Measurements from ENCODE around the gene PAK4.

The PAK4 gene

DNA sequence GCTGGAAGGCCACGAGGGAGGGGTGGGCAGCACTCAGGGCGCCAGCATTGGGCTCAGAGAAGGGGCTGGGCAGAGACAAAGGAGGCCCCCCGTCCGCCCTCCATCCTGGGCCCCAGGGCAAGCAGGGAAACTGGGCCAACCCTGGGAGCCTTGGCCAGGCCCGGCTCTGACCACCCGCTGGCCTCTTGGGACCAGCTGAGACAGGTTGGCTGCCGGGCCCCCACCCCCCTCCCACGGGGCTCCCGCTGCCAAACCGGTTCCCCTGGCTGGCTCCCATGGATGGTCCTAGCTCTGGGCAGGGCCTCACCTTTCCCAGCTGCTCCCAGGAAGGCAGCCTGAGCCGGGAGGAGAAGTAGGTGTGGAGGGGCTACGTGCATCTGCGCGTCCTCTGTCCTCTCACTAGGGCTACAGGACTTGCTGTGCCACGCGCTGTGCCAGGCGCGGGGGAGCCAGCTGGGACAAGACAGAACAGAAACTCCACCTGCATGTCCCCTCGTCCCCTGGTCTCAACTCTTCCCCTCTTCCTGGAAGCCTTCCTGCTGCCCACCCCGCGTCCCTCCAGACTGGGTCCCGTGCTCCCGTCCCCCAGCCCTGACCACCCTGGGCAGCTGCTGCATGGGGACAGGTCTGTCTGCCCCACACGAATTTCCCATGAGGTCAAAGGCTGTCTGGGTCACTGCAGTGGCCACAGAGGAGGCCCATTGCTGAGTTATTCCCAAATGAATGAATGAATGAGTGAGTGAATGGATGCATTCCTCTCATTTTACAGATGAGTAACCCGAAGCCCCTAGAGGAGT lies 42.1 kb downstream of the PAK4 start:
- H3K27me3 ChIP-seq (ENCODE audit: control insufficient read depth, insufficient read depth, low read length) = no peaks in the 10 kb centered on the region
- H3K27ac ChIP-seq (ENCODE audit: low read length) = no peak overlapping the region
- peaks cover 12% of the 10 kb centered on the region for H3K4me1 ChIP-seq (ENCODE audit: control insufficient read depth, insufficient read depth, low read length)
- WGBS (ENCODE audit: insufficient coverage, insufficient read length) = no CpG with 5 or more reads among the region's 25 CpGs
- H3K36me3 ChIP-seq (ENCODE audit: control insufficient read depth, insufficient read depth, low read length) = peaks cover 7% of the 10 kb centered on the region; the same call in 1 of the 2 replicates
- H3K9me3 ChIP-seq (ENCODE audit: control insufficient read depth, insufficient read depth, low read length) = no peaks in the 10 kb centered on the region
- no peak for DNase-seq (ENCODE audit: low read depth, low spot score)
- H3K4me3 ChIP-seq (ENCODE audit: low read length) = no peak overlapping the region

DNA sequence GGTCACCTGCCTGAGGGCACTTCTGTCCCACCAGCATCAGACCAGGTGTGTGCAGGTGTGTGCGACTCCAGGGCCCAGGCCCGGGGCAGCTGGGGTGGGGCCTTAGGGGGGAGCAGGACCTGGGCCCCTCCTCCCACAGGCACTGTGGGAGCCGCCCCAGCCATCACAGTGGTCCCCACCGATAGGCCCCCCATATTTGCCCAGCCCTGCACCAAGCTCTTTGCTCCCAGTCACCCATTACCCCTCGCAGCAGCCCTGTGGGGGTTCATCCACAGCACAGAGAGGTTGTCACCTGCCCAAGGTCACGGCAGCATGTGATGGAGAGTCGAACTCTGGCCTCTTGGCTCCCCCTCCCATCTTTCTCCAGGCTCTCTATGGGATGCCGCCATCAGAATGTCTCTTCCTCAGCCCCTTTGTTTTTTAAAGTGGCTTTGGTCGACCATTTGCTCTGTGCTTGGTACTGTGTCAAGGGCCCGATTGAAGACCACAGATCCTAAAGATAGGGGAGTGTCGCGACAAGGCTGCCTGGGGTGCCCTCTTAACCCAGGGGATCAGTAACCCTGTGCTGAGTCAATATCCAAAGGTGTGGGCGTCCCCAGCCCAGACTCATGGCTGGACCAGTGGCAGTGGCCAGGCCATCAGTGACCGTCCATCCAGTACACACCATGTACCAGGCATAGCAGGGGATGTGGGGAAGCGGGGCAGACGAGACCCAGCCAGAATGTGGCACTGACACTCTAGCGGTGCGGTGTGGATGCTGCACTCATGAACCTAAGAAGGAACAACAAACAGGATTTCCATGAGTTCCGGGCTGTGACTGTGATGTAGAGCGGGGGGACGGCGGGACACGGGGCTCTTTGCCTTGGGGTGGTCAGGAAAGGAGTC lies 42.9 kb downstream of the PAK4 start:
- Histone ChIP-seq H3K27me3 (ENCODE audit: control insufficient read depth, insufficient read depth, low read length) (no peaks in the 10 kb centered on the region), H3K36me3 (ENCODE audit: control insufficient read depth, insufficient read depth, low read length) (peaks cover 7% of the 10 kb centered on the region; the same call in 1 of the 2 replicates), H3K4me1 (ENCODE audit: control insufficient read depth, insufficient read depth, low read length) (peaks cover 12% of the 10 kb centered on the region), H3K9me3 (ENCODE audit: control insufficient read depth, insufficient read depth, low read length) (no peaks in the 10 kb centered on the region), H3K4me3 (ENCODE audit: low read length) (no peak overlapping the region), H3K27ac (ENCODE audit: low read length) (no peak overlapping the region)
- no peak for DNase-seq (ENCODE audit: low read depth, low spot score)
- WGBS (ENCODE audit: insufficient coverage, insufficient read length) = no CpG with 5 or more reads among the region's 23 CpGs

DNA sequence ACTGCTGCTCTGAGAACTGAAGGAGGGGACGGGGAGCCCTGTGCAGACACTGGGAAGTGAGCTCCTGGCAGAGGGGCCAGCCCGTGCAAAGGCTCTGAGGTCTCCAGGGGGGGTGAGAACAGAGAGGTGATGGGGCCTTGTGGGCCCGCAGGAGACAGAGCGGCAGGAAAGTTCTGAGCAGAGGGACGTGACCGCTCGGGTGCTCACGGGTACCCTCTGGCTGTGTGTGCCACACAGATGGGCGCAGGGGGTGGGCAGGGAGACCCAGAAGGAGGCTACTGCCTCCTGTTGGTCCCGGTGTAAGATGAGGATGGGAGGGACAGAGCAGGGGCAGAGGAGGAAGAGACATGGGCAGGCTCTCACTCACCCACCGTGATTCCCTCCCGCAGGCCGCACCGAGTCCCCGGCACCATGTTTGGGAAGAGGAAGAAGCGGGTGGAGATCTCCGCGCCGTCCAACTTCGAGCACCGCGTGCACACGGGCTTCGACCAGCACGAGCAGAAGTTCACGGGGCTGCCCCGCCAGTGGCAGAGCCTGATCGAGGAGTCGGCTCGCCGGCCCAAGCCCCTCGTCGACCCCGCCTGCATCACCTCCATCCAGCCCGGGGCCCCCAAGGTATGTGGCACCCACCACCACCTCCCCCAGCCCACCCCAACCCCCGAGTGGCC lies 43.7 kb downstream of the PAK4 start:
- H3K27me3 ChIP-seq (ENCODE audit: control insufficient read depth, insufficient read depth, low read length) = no peaks in the 10 kb centered on the region
- no peak overlapping the region for H3K4me3 ChIP-seq (ENCODE audit: low read length)
- no peaks in the 10 kb centered on the region for H3K9me3 ChIP-seq (ENCODE audit: control insufficient read depth, insufficient read depth, low read length)
- WGBS (ENCODE audit: insufficient coverage, insufficient read length) = no CpG with 5 or more reads among the region's 36 CpGs
- DNase-seq (ENCODE audit: low read depth, low spot score) = no peak
- peaks cover 12% of the 10 kb centered on the region; the same call in 1 of the 2 replicates for H3K36me3 ChIP-seq (ENCODE audit: control insufficient read depth, insufficient read depth, low read length)
- peaks cover 12% of the 10 kb centered on the region for H3K4me1 ChIP-seq (ENCODE audit: control insufficient read depth, insufficient read depth, low read length)
- H3K27ac ChIP-seq (ENCODE audit: low read length) = no peak overlapping the region

DNA sequence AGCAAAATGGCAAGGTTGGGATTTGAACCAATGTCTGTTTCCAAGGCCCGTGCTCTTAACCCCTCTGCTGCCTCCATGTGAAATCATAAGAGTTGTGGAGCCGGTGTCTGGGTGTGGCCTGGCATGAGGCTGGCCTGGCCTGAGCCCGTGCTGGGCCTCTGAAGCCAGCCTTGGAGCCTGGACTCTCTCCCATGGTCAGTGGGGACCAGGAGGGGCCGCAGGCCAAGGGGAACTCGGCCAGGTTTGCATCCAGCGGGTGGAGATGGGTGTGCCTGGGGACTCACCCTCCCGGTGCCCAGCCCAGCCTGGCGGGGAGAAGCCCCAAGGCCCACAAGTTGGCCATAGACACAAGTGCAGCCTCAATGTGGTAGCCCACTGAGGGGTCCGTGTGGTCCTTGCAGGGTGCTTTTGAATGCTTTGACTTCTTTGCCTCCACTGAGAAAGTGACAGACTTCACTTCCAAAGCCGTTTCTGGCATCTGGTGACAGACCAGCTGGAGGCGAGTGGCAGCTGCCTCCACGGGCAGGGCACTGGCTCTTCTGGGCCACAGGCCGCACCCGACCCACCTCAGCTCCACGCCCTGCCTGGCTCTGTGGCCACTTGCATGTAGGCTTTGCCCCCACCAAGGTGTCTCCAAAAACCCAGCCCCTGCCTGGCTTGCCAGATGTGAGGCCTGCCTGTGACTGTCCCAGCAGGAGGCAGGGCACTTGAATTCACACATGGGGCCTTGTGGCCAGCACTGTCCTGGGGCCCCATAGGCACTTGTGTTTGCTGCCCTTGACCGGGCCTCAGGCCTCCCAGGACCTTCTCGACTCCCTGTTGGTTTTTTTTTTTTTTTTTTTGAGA lies 45.0 kb downstream of the PAK4 start:
- H3K9me3 ChIP-seq (ENCODE audit: control insufficient read depth, insufficient read depth, low read length) = no peaks in the 10 kb centered on the region
- H3K4me1 ChIP-seq (ENCODE audit: control insufficient read depth, insufficient read depth, low read length) = peaks cover 12% of the 10 kb centered on the region
- H3K27me3 ChIP-seq (ENCODE audit: control insufficient read depth, insufficient read depth, low read length) = no peaks in the 10 kb centered on the region
- H3K36me3 ChIP-seq (ENCODE audit: control insufficient read depth, insufficient read depth, low read length) = peaks cover 19% of the 10 kb centered on the region
- H3K27ac ChIP-seq (ENCODE audit: low read length) = no peak overlapping the region
- H3K4me3 ChIP-seq (ENCODE audit: low read length) = no peak overlapping the region
- WGBS (ENCODE audit: insufficient coverage, insufficient read length) = no CpG with 5 or more reads among the region's 17 CpGs
- no peak for DNase-seq (ENCODE audit: low read depth, low spot score)

DNA sequence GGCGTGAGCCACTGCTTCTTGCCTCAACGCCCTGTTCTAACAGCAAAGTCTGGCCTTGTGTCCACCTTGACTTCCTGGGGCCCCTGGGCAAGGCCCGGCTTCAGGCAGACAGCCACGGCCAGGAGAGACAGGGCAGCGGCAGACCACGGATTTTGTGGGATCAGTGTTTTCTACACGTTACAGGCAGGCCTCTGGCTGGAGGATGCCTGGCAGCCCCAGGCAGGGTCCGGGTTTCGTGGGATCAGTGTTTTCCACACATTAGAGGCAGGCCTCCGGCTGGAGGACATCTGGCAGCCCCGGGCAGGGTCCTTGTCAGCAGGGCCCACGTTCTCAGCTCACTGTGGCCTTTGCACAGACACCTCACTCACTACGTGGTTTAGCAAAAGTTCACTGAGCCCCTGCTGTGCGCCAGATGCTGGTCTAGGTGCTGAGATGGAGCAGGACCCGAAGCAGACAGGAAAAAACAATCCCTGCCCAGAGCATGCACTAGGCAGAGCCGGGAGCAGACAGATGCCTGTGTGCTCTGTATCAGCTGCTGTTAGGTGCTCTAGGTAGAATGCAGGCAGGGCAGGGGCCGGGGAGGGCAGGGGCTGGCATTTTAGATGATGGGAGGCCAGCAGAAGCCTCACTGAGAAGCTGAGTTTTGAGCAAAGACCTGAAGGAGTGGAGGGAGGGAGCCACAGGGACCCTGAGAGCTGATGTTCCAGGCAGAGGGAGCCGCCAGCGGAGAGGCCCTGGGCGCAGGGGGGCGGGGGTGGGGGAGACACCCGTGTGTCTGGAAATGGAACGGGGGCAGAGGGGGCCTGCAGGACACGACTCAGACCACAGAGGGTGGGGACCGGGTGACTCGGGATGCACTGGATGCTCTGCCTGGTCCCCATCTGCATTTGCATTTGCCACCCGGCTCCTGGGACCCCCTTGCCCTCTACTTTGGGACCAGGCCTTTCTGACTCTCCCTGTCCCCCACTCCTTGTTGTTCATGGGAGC lies 46.2 kb downstream of the PAK4 start:
- H3K9me3 ChIP-seq (ENCODE audit: control insufficient read depth, insufficient read depth, low read length) = no peaks in the 10 kb centered on the region
- no peak for DNase-seq (ENCODE audit: low read depth, low spot score)
- no CpG with 5 or more reads among the region's 27 CpGs for WGBS (ENCODE audit: insufficient coverage, insufficient read length)
- peaks cover 11% of the 10 kb centered on the region for H3K4me1 ChIP-seq (ENCODE audit: control insufficient read depth, insufficient read depth, low read length)
- no peak overlapping the region for H3K4me3 ChIP-seq (ENCODE audit: low read length)
- no peak overlapping the region for H3K27ac ChIP-seq (ENCODE audit: low read length)
- no peaks in the 10 kb centered on the region for H3K27me3 ChIP-seq (ENCODE audit: control insufficient read depth, insufficient read depth, low read length)
- peaks cover 22% of the 10 kb centered on the region for H3K36me3 ChIP-seq (ENCODE audit: control insufficient read depth, insufficient read depth, low read length)

DNA sequence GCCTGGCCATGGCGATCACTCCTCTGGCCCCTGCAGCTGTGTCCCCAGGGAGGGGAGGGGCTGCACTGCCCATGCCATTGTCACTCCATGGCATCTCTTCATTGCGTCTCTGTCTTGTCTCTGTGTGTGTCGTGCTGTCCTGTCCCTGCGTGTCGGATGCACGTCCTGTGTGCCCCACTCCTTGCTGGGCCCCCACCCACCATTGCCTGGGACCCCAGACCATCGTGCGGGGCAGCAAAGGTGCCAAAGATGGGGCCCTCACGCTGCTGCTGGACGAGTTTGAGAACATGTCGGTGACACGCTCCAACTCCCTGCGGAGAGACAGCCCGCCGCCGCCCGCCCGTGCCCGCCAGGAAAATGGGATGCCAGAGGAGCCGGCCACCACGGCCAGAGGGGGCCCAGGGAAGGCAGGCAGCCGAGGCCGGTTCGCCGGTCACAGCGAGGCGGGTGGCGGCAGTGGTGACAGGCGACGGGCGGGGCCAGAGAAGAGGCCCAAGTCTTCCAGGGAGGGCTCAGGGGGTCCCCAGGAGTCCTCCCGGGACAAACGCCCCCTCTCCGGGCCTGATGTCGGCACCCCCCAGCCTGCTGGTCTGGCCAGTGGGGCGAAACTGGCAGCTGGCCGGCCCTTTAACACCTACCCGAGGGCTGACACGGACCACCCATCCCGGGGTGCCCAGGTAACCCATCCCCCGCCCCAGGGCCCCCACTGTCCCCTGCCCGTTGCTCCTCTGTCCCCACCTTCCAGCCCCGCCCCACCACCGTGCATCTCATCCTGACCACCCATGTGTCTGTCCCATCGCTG lies 47.3 kb downstream of the PAK4 start:
- no CpG with 5 or more reads among the region's 45 CpGs for WGBS (ENCODE audit: insufficient coverage, insufficient read length)
- no peak overlapping the region for H3K27ac ChIP-seq (ENCODE audit: low read length)
- no peak for DNase-seq (ENCODE audit: low read depth, low spot score)
- peaks cover 25% of the 10 kb centered on the region for H3K36me3 ChIP-seq (ENCODE audit: control insufficient read depth, insufficient read depth, low read length)
- H3K4me3 ChIP-seq (ENCODE audit: low read length) = no peak overlapping the region
- H3K9me3 ChIP-seq (ENCODE audit: control insufficient read depth, insufficient read depth, low read length) = no peaks in the 10 kb centered on the region
- H3K4me1 ChIP-seq (ENCODE audit: control insufficient read depth, insufficient read depth, low read length) = peaks cover 2% of the 10 kb centered on the region
- no peaks in the 10 kb centered on the region for H3K27me3 ChIP-seq (ENCODE audit: control insufficient read depth, insufficient read depth, low read length)

DNA sequence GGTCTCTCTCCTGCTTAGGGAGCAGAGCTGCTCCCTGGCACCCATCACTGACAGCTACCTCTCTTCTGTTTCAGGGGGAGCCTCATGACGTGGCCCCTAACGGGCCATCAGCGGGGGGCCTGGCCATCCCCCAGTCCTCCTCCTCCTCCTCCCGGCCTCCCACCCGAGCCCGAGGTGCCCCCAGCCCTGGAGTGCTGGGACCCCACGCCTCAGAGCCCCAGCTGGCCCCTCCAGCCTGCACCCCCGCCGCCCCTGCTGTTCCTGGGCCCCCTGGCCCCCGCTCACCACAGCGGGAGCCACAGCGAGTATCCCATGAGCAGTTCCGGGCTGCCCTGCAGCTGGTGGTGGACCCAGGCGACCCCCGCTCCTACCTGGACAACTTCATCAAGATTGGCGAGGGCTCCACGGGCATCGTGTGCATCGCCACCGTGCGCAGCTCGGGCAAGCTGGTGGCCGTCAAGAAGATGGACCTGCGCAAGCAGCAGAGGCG lies 48.0 kb downstream of the PAK4 start:
- Histone ChIP-seq H3K4me1 (ENCODE audit: control insufficient read depth, insufficient read depth, low read length) (peaks cover 1% of the 10 kb centered on the region; the same call in 1 of the 2 replicates), H3K9me3 (ENCODE audit: control insufficient read depth, insufficient read depth, low read length) (no peaks in the 10 kb centered on the region), H3K27me3 (ENCODE audit: control insufficient read depth, insufficient read depth, low read length) (no peaks in the 10 kb centered on the region), H3K36me3 (ENCODE audit: control insufficient read depth, insufficient read depth, low read length) (peaks cover 29% of the 10 kb centered on the region), H3K4me3 (ENCODE audit: low read length) (no peak overlapping the region), H3K27ac (ENCODE audit: low read length) (no peak overlapping the region)
- DNase-seq (ENCODE audit: low read depth, low spot score) = no peak
- no CpG with 5 or more reads among the region's 25 CpGs for WGBS (ENCODE audit: insufficient coverage, insufficient read length)

DNA sequence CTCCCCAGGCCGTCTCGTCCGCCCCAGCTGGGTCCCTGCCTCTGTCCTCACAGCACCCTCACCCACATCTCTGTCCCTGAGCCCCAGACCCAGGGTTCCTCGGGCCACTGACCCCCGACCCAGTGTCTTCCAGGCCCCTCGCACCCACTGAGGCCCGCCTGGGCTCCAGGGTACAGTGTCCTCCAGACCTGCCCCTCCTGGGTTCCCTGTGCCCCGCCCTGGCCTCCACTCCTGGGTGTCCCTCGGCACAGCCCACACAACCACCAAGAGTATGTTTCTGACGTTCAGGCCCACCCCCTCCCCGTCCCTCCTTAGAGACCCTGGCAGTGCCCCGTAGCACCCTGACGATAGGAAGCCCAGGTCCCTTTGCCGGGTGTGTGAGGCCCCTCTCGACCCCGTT lies 48.6 kb downstream of the PAK4 start:
- H3K36me3 ChIP-seq (ENCODE audit: control insufficient read depth, insufficient read depth, low read length) = peaks cover 29% of the 10 kb centered on the region
- H3K4me1 ChIP-seq (ENCODE audit: control insufficient read depth, insufficient read depth, low read length) = no peaks in the 10 kb centered on the region

More for the DNA sequence above, 48.6 kb downstream of the PAK4 start:
- no peak for DNase-seq (ENCODE audit: low read depth, low spot score)
- no CpG with 5 or more reads among the region's 16 CpGs for WGBS (ENCODE audit: insufficient coverage, insufficient read length)
- no peak overlapping the region for H3K4me3 ChIP-seq (ENCODE audit: low read length)
- no peaks in the 10 kb centered on the region for H3K9me3 ChIP-seq (ENCODE audit: control insufficient read depth, insufficient read depth, low read length)
- H3K27ac ChIP-seq (ENCODE audit: low read length) = no peak overlapping the region
- H3K27me3 ChIP-seq (ENCODE audit: control insufficient read depth, insufficient read depth, low read length) = no peaks in the 10 kb centered on the region
